Endothelial cell of umbilical vein (primary cell): ENCODE measurements around the gene TXNIP. TPM values are rescaled to one million over a fixed set of nuclear protein-coding genes. Genes with fewer than 3 reads are reported as not detected.

Experiments used
- BruUV-seq: library from RNA; stranded (reverse); fragments of 400-500 nt; replicated peaks from 2 replicates; lab custom pipeline; 2021; lab: Mats Ljungman, UMichigan
- CTCF ChIA-PET: fragments of 300-600, 350-600 bp; sonication (Branson Sonifier 250); formaldehyde crosslinking; loops from one replicate; lab custom pipeline; 2021; ENCODE audit warnings: antibody characterized with exemption, inconsistent platforms; lab: Charles Lee
- POLR2A ChIA-PET: fragments of 300-600, 350-600 bp; sonication (Branson Sonifier 250); formaldehyde crosslinking; loops from one replicate; lab custom pipeline; 2021; ENCODE audit warnings: antibody characterized with exemption, inconsistent platforms; lab: Charles Lee
- DNase-seq: peaks from one replicate; pipeline ENCODE4 v3.0.0-alpha.2; 2011; ENCODE audit warnings: low read depth, low spot score
- FAIRE-seq: peaks from 2 replicates; lab custom pipeline; 2011; peaks lifted over from hg19 to GRCh38; lab: Jason Lieb, UNC
- H2AFZ ChIP-seq: 2 replicates; pipeline ENCODE4 v1.6.0; 2012; ENCODE audit warnings: low read depth, low read length, control low read depth, inconsistent platforms
- H3K27ac ChIP-seq: 2 replicates; pipeline ENCODE4 v1.5.1; 2011; ENCODE audit warnings: low read depth, mild to moderate bottlenecking, control low read depth, low read length, moderate library complexity; ENCODE audit not compliant: insufficient read depth
- H3K27me3 ChIP-seq, 2 experiments: 2 replicates each; pipeline versions ENCODE4 v1.6.0 to v1.6.1; 2011; ENCODE audit warnings: low read length in 2 of 2, mixed read lengths in 1 of 2; ENCODE audit not compliant: control insufficient read depth in 2 of 2, insufficient read depth in 2 of 2
- H3K36me3 ChIP-seq, 2 experiments: 2 replicates in 1 of 2; 3 replicates in 1 of 2; pipeline ENCODE4 v1.5.1; 2011; ENCODE audit warnings: low read length in 2 of 2, mild to moderate bottlenecking in 1 of 2, moderate library complexity in 1 of 2; ENCODE audit not compliant: control insufficient read depth in 2 of 2, insufficient read depth in 2 of 2; ENCODE audit errors: extremely low read depth in 1 of 2
- H3K4me1 ChIP-seq: 3 replicates; pipeline ENCODE4 v1.5.1; 2011; ENCODE audit warnings: mild to moderate bottlenecking, low read length; ENCODE audit not compliant: control insufficient read depth, insufficient read depth; ENCODE audit errors: extremely low read depth
- H3K4me2 ChIP-seq: 2 replicates; pipeline ENCODE4 v1.6.1; 2011; ENCODE audit warnings: low read length, control low read depth, mixed read lengths; ENCODE audit not compliant: insufficient read depth
- H3K4me3 ChIP-seq, 3 experiments: fragments of 200-600 bp in 1 of 3; sonication (generic), shearing (Covaris generic) in 1 of 3; replicated peaks in 1 of 3; 2 replicates each; pipeline ENCODE4 v1.5.1; 2011 to 2016; ENCODE audit warnings: control low read depth in 3 of 3, low read length in 3 of 3, mild to moderate bottlenecking in 2 of 3, inconsistent platforms in 1 of 3, low read depth in 1 of 3, moderate library complexity in 1 of 3; ENCODE audit not compliant: insufficient read depth in 1 of 3
- H3K79me2 ChIP-seq: 2 replicates; pipeline ENCODE4 v1.6.0; 2012; ENCODE audit warnings: low read length, inconsistent platforms; ENCODE audit not compliant: control insufficient read depth, insufficient read depth
- H3K9ac ChIP-seq: replicated peaks from 2 replicates; pipeline ENCODE3; 2011; ENCODE audit warnings: low read length, control low read depth; ENCODE audit not compliant: insufficient read depth; ENCODE audit errors: extremely low read depth
- H3K9me1 ChIP-seq: replicated peaks from 3 replicates; pipeline ENCODE4 v1.6.0; 2011; ENCODE audit warnings: mild to moderate bottlenecking, low read length; ENCODE audit not compliant: control insufficient read depth, insufficient read depth; ENCODE audit errors: extremely low read depth
- H3K9me3 ChIP-seq: replicated peaks from 2 replicates; pipeline ENCODE4 v1.5.1; 2012; ENCODE audit warnings: low read length, inconsistent platforms; ENCODE audit not compliant: control insufficient read depth, insufficient read depth
- H4K20me1 ChIP-seq: replicated peaks from 2 replicates; pipeline ENCODE3; 2011; ENCODE audit warnings: mild to moderate bottlenecking, low read length; ENCODE audit not compliant: control insufficient read depth, insufficient read depth; ENCODE audit errors: extremely low read depth
- EZH2 ChIP-seq: IDR thresholded peaks from 2 replicates; pipeline ENCODE4 v1.6.1; 2012; ENCODE audit warnings: borderline replicate concordance, low read depth, mild to moderate bottlenecking, moderate library complexity, low read length, inconsistent platforms; ENCODE audit not compliant: severe bottlenecking
- FOS ChIP-seq: IDR thresholded peaks from 2 replicates; pipeline ENCODE4 v1.6.1; 2011; ENCODE audit warnings: mild to moderate bottlenecking, low read length, moderate library complexity, borderline replicate concordance; ENCODE audit not compliant: insufficient read depth
- GATA2 ChIP-seq: IDR thresholded peaks from 2 replicates; pipeline ENCODE4 v1.7.0; 2011; ENCODE audit warnings: low read depth, mild to moderate bottlenecking, moderate library complexity, mixed read lengths, low read length; ENCODE audit not compliant: insufficient read length, insufficient read depth
- JUN ChIP-seq: IDR thresholded peaks from 2 replicates; pipeline ENCODE4 v1.6.1; 2011; ENCODE audit warnings: borderline replicate concordance, low read depth; ENCODE audit not compliant: insufficient read length, insufficient read depth
- MYC ChIP-seq: IDR thresholded peaks from one replicate; pipeline ENCODE4 v1.6.1; 2011; ENCODE audit warnings: mild to moderate bottlenecking, low read depth, low read length
- POLR2A ChIP-seq: IDR thresholded peaks from 2 replicates; pipeline ENCODE4 v1.6.1; 2012; ENCODE audit warnings: low read depth, mild to moderate bottlenecking, control low read depth, low read length
- POLR2AphosphoS5 ChIP-seq: IDR thresholded peaks from 2 replicates; pipeline ENCODE4 v1.6.1; 2012; ENCODE audit warnings: low read depth, mild to moderate bottlenecking, control low read depth, low read length, moderate library complexity; ENCODE audit not compliant: insufficient read depth
- dilution Hi-C: fragments of 300-500 bp; cut with MboI; formaldehyde crosslinking; loops from one replicate; pipeline ENCODE4 v1.15.0; 2019; ENCODE audit warnings: low sequenced_read_pairs; ENCODE audit not compliant: extremely low pct_ligation_motif_present
- intact Hi-C: fragments of 100-400 bp; cut with micrococcal nuclease; formaldehyde crosslinking; loops from one replicate; pipeline ENCODE4 v1.10.0; 2022
- polyA plus RNA-seq, 4 experiments: library from polyadenylated mRNA; depleted of rRNA in 3 of 4; stranded (reverse) in 3 of 4; unstranded in 1 of 4; fragments of >200 nt; gene quantifications; 2 replicates each; pipeline versions ENCODE4 v1.2.1 to v1.2.3, GENCODE V29; 2011 to 2012; ENCODE audit warnings: missing spikeins in 1 of 4
- total RNA-seq: library from RNA; stranded (reverse); gene quantifications from 2 replicates; pipeline ENCODE4 v1.2.3, GENCODE V29; 2021
- TF ChIP-seq, protein P1 (sequence below), 2 donors: IDR thresholded peaks; 1 replicate in 1 of 2; 2 replicates in 1 of 2; pipeline ENCODE4 v1.5.1; 2011; ENCODE audit warnings: low read length in 2 of 2, mild to moderate bottlenecking in 2 of 2, moderate library complexity in 2 of 2, control low read depth in 1 of 2, inconsistent platforms in 1 of 2, low read depth in 1 of 2; ENCODE audit not compliant: insufficient read depth in 1 of 2; ENCODE audit errors: extremely low read depth in 1 of 2
- TF ChIP-seq, protein P2 (sequence below): IDR thresholded peaks from 2 replicates; pipeline ENCODE4 v1.6.1; 2011; ENCODE audit not compliant: insufficient read depth, insufficient read length

Gene TXNIP
- total and polyA plus RNA-seq, 2 donors (not counting 3 experiments of a cell fraction or from before 2014, with no cell fraction given), result 9.1 to 21.8 TPM

DNA sequence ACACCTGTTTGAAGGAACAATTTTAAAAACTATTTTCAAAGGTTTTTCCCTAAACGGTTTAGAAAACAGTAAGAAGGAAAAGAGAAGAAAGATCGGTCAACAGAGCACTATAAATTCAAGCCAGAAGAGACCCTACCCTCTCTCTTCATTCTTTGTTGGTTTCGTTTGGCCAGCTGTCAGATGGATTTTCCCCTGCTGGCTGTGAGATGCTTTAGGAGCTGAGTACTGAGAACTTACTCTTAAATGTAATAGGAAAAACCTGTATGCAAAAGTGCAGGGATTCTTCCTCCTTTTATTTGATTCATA, 1.3 kb upstream of the TXNIP start:
- ChIA-PET POLR2A (interaction anchor here (0.7 kb wide), 1 partner anchor 18 kb away, joined by 4 read pairs; no protein-coding TSS in a partner anchor), CTCF (interaction anchor here (0.9 to 10.4 kb wide), 4 partner anchors 9 to 106 kb away, joined by 4 to 87 read pairs (median 15); no protein-coding TSS in a partner anchor)
- Histone ChIP-seq H4K20me1 (no peaks in the 10 kb centered on the region), H3K79me2 (peaks cover 10% of the 10 kb centered on the region), H3K9me1 (no peaks in the 10 kb centered on the region), H3K27ac (no peak overlapping the region), H3K4me3 (no peak overlapping the region), H3K36me3 (peaks cover 2 to 13% of the 10 kb centered on the region in 2 experiments), H3K9me3 (no peaks in the 10 kb centered on the region), H3K27me3 (no peaks in the 10 kb centered on the region), H3K4me1 (peaks cover 19% of the 10 kb centered on the region), H3K9ac (no peak overlapping the region), H2AFZ (no peak overlapping the region), H3K4me2 (peak overlapping the region; percentile 98)
- dilution Hi-C loops (no loop called here), intact Hi-C loops (no loop called here)
- TF ChIP-seq, protein P1, sequence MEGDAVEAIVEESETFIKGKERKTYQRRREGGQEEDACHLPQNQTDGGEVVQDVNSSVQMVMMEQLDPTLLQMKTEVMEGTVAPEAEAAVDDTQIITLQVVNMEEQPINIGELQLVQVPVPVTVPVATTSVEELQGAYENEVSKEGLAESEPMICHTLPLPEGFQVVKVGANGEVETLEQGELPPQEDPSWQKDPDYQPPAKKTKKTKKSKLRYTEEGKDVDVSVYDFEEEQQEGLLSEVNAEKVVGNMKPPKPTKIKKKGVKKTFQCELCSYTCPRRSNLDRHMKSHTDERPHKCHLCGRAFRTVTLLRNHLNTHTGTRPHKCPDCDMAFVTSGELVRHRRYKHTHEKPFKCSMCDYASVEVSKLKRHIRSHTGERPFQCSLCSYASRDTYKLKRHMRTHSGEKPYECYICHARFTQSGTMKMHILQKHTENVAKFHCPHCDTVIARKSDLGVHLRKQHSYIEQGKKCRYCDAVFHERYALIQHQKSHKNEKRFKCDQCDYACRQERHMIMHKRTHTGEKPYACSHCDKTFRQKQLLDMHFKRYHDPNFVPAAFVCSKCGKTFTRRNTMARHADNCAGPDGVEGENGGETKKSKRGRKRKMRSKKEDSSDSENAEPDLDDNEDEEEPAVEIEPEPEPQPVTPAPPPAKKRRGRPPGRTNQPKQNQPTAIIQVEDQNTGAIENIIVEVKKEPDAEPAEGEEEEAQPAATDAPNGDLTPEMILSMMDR (IDR thresholded peaks at IDR 0.05; ENCODE audit: extremely low read depth in 1 of 2, insufficient read depth in 1 of 2, low read depth in 1 of 2, low read length in 2 of 2), result no peak
- TF ChIP-seq POLR2AphosphoS5 (no peak), POLR2A (no peak), GATA2 (no peak), MYC (no peak), JUN (no peak), FOS (no peak), EZH2 (no peak)
- TF ChIP-seq, protein P2, sequence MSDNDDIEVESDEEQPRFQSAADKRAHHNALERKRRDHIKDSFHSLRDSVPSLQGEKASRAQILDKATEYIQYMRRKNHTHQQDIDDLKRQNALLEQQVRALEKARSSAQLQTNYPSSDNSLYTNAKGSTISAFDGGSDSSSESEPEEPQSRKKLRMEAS, result no peak
- peak; percentile 22 for DNase-seq
- FAIRE-seq, result no peak
- no TSS peak for BruUV-seq
